MM.1S (cell line): ENCODE results near the gene AMELX.

Source experiments
- CTCF ChIP-seq: fragments of 300-600 bp; sonication (generic); IDR thresholded peaks from 2 replicates; pipeline ENCODE4 v1.5.1; 2016; ENCODE audit warnings: antibody characterized with exemption, low read length, mixed read lengths
- EZH2 ChIP-seq: fragments of 300-600 bp; sonication (generic); optimal IDR thresholded peaks from 2 replicates; pipeline ENCODE3; 2017; ENCODE audit warnings: low read depth, mild to moderate bottlenecking, antibody characterized with exemption, low read length, mixed read lengths
- EZH2phosphoT487 ChIP-seq: fragments of 300-600 bp; sonication (generic); IDR thresholded peaks from 2 replicates; pipeline ENCODE4 v1.6.1; 2018; ENCODE audit warnings: antibody characterized with exemption, low read length

GRCh38 chrX:11264925-11265324 is 28.3 kb upstream of the AMELX start:
- no peak for TF ChIP-seq CTCF
- no peak for TF ChIP-seq EZH2phosphoT487
- TF ChIP-seq EZH2 = no peak
